T-cell (primary cell): ENCODE results near the gene TMC7. TPM values are rescaled to one million over a fixed set of nuclear protein-coding genes. Genes with fewer than 3 reads are reported as not detected.
"Not testable (repeated sequence)": the region's sequence is repeated elsewhere in the genome, so short reads cannot be mapped to it uniquely, and the experiment has no call there.

ENCODE experiments used
- ATAC-seq, 4 experiments: fragments of 200-7000 bp in 3 of 4; fragments of 150-1000 bp in 1 of 4; cut with Tn5 transposase; replicated peaks in 1 of 4; 1 replicate in 3 of 4; 2 replicates in 1 of 4; pipeline ENCODE4 v1.10.0; 2021; ENCODE audit warnings: moderate library complexity in 3 of 4, mild to moderate bottlenecking in 2 of 4, moderate number of reproducible peaks in 1 of 4
- CTCF ChIA-PET, 2 donors: fragments of 300-600 bp; sonication (Branson Sonifier 250); formaldehyde crosslinking; loops; one replicate each; lab custom pipeline; 2022; ENCODE audit warnings: antibody characterized with exemption in 2 of 2; lab: Charles Lee
- POLR2A ChIA-PET, 2 donors: fragments of 300-600 bp; sonication (Branson Sonifier 250); formaldehyde crosslinking; loops; one replicate each; lab custom pipeline; 2022; ENCODE audit warnings: antibody characterized with exemption in 2 of 2; lab: Charles Lee
- DNase-seq, 35 experiments: peaks; one replicate each; pipeline versions ENCODE4 v3.0.0 to v3.0.0-alpha.2; 2013 to 2023
- H3K27ac ChIP-seq: one replicate; pipeline ENCODE4 v1.5.1; 2013; ENCODE audit warnings: low read length
- H3K27me3 ChIP-seq, 2 experiments: replicated peaks in 1 of 2; 1 replicate in 1 of 2; 2 replicates in 1 of 2; pipeline versions ENCODE4 v1.6.1 to v1.7.0; 2013; ENCODE audit warnings: low read length in 1 of 2, mixed read lengths in 1 of 2; ENCODE audit not compliant: control insufficient read depth in 2 of 2, insufficient read depth in 2 of 2; ENCODE audit errors: extremely low read depth in 1 of 2
- H3K36me3 ChIP-seq, 2 donors: 1 replicate in 1 of 2; 2 replicates in 1 of 2; pipeline versions ENCODE4 v1.6.1 to v1.7.0; 2013; ENCODE audit warnings: low read length in 1 of 2; ENCODE audit not compliant: control insufficient read depth in 2 of 2, insufficient read depth in 1 of 2; ENCODE audit errors: extremely low read depth in 1 of 2
- H3K4me1 ChIP-seq, 2 experiments: 1 replicate in 1 of 2; 2 replicates in 1 of 2; pipeline versions ENCODE4 v1.6.1 to v1.7.0; 2013; ENCODE audit warnings: low read length in 2 of 2, mixed read lengths in 1 of 2; ENCODE audit not compliant: insufficient read depth in 2 of 2, control insufficient read depth in 1 of 2; ENCODE audit errors: extremely low read depth in 1 of 2
- H3K4me3 ChIP-seq, 2 donors: 1 replicate in 1 of 2; 2 replicates in 1 of 2; pipeline versions ENCODE4 v1.5.1 to v1.7.0; 2013; ENCODE audit warnings: mild to moderate bottlenecking in 2 of 2, low read length in 1 of 2, moderate library complexity in 1 of 2; ENCODE audit not compliant: control insufficient read depth in 1 of 2; ENCODE audit errors: extremely low read depth in 1 of 2
- H3K9me3 ChIP-seq: 2 replicates; pipeline ENCODE4 v1.7.0; 2013
- H3K27ac Mint-ChIP-seq, 2 donors: one replicate each; pipeline ENCODE4 v1.8.0; 2020 to 2021; ENCODE audit warnings: mild to moderate bottlenecking in 2 of 2, mixed read lengths in 2 of 2
- H3K27me3 Mint-ChIP-seq, 2 donors: one replicate each; pipeline ENCODE4 v1.8.0; 2021 to 2022; ENCODE audit warnings: mixed read lengths in 2 of 2
- H3K36me3 Mint-ChIP-seq: one replicate; pipeline ENCODE4 v1.8.0; 2021; ENCODE audit warnings: mixed read lengths
- H3K4me1 Mint-ChIP-seq, 3 donors: one replicate each; pipeline ENCODE4 v1.8.0; 2020 to 2022; ENCODE audit warnings: mixed read lengths in 3 of 3, mild to moderate bottlenecking in 1 of 3
- H3K4me3 Mint-ChIP-seq, 3 donors: one replicate each; pipeline ENCODE4 v1.8.0; 2020 to 2022; ENCODE audit warnings: mild to moderate bottlenecking in 3 of 3, mixed read lengths in 3 of 3, moderate library complexity in 3 of 3
- H3K9me3 Mint-ChIP-seq, 3 donors: one replicate each; pipeline ENCODE4 v1.8.0; 2020 to 2022; ENCODE audit warnings: mixed read lengths in 3 of 3
- WGBS: methylation state at CpG from one replicate; pipeline ENCODE4 v1.1.5; 2013; ENCODE audit warnings: missing lambda C conversion rate; ENCODE audit not compliant: insufficient coverage; 5-methylcytosine and 5-hydroxymethylcytosine counted together
- total RNA-seq, 35 experiments: library from RNA in 6 of 35; stranded (reverse) in 6 of 35; fragments of 120-200 nt in 1 of 35; gene quantifications; one replicate each; pipeline versions ENCODE4 v1.2.1 to v1.2.4 and lab custom pipeline; 2013 to 2026

TMC7 gene
- total RNA-seq, 5 donors from 2014 or later (not counting 1 experiment from before 2014, with no cell fraction given) = 0.13 TPM; not detected in 4

DNA sequence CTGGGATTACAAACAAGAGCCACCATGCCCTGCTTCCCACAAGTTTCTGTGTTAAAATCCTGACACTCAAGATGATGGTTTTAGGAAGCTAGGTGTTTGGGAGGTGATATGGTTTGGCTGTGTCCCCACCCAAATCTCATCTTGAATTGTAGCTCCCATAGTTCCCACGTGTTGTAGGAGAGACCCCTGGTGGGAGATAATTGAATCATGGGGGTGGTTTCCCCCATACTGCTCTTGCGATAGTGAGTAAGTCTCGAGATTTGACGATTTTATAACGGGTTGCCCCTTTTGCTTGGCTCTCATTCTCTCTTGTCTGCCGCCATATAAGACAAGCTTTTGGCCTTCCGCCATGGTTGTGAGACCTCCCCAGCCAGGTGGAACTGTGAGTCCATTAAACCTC, 40.3 kb upstream of the TMC7 start:
- no peak overlapping the region for H3K4me3 ChIP-seq
- Mint-ChIP-seq H3K4me3 (no peak overlapping the region), H3K4me1 (peaks cover 10 to 11% (median 10%) of the 10 kb centered on the region in 3 donors), H3K36me3 (no peaks in the 10 kb centered on the region), H3K9me3 (no peaks in the 10 kb centered on the region), H3K27me3 (no peaks in the 10 kb centered on the region), H3K27ac (no peak overlapping the region)
- H3K27ac ChIP-seq = no peak overlapping the region
- ChIA-PET CTCF (no interaction called here), POLR2A (no interaction called here)
- H3K4me1 ChIP-seq = peaks cover 0 to 12% of the 10 kb centered on the region in 2 experiments
- ATAC-seq (no peak), DNase-seq (no peak)
- H3K9me3 ChIP-seq = no peaks in the 10 kb centered on the region
- H3K36me3 ChIP-seq = no peaks in the 10 kb centered on the region
- WGBS = 100% methylated on average over 2 of the region's 7 CpGs
- peaks cover 0 to 4% of the 10 kb centered on the region in 2 experiments for H3K27me3 ChIP-seq

- Mint-ChIP-seq H3K4me1 (peaks cover 10 to 11% (median 10%) of the 10 kb centered on the region in 3 donors), H3K4me3 (peak overlapping the region in 2 of 3 donors; percentile 34 to 67), H3K9me3 (no peaks in the 10 kb centered on the region), H3K27ac (no peak overlapping the region), H3K36me3 (no peaks in the 10 kb centered on the region), H3K27me3 (no peaks in the 10 kb centered on the region)
- 92% methylated on average over 3 of the region's 7 CpGs for WGBS
- no peak for DNase-seq
- H3K36me3 ChIP-seq = no peaks in the 10 kb centered on the region
- H3K27ac ChIP-seq = no peak overlapping the region
- ChIA-PET POLR2A (no interaction called here), CTCF (interaction anchor here (0.6 to 1.2 kb wide), 2 partner anchors 142 to 1691 kb away, joined by 8 to 9 read pairs; no protein-coding TSS in a partner anchor)
- peaks cover 0 to 4% of the 10 kb centered on the region in 2 experiments for H3K27me3 ChIP-seq
- peaks cover 0 to 13% of the 10 kb centered on the region in 2 experiments for H3K4me1 ChIP-seq
- no peak for ATAC-seq
- no peak overlapping the region for H3K4me3 ChIP-seq
- no peaks in the 10 kb centered on the region for H3K9me3 ChIP-seq
Observed at GRCh38 chr16:18945233-18945632, 38.5 kb upstream of the TMC7 start.

GRCh38 chr16:18948372-18949020, 35.2 kb upstream of the TMC7 start:
- Mint-ChIP-seq H3K36me3 (no peaks in the 10 kb centered on the region), H3K4me1 (peaks cover 16 to 17% (median 16%) of the 10 kb centered on the region in 3 donors), H3K27ac (no peak overlapping the region), H3K9me3 (no peaks in the 10 kb centered on the region), H3K27me3 (no peaks in the 10 kb centered on the region), H3K4me3 (no peak overlapping the region)
- ATAC-seq = no peak
- ChIA-PET POLR2A (interaction anchor here in 1 of 2 donors (0.6 kb wide), 1 partner anchor 11 kb away, joined by 5 read pairs; no protein-coding TSS in a partner anchor), CTCF (no interaction called here)
- peaks cover 0 to 22% of the 10 kb centered on the region in 2 experiments for H3K4me1 ChIP-seq
- no peaks in the 10 kb centered on the region for H3K27me3 ChIP-seq
- WGBS = 100% methylated on average over 2 of the region's 9 CpGs
- H3K4me3 ChIP-seq = no peak overlapping the region
- no peaks in the 10 kb centered on the region for H3K9me3 ChIP-seq
- no peak for DNase-seq
- no peak overlapping the region for H3K27ac ChIP-seq
- no peaks in the 10 kb centered on the region for H3K36me3 ChIP-seq

DNA sequence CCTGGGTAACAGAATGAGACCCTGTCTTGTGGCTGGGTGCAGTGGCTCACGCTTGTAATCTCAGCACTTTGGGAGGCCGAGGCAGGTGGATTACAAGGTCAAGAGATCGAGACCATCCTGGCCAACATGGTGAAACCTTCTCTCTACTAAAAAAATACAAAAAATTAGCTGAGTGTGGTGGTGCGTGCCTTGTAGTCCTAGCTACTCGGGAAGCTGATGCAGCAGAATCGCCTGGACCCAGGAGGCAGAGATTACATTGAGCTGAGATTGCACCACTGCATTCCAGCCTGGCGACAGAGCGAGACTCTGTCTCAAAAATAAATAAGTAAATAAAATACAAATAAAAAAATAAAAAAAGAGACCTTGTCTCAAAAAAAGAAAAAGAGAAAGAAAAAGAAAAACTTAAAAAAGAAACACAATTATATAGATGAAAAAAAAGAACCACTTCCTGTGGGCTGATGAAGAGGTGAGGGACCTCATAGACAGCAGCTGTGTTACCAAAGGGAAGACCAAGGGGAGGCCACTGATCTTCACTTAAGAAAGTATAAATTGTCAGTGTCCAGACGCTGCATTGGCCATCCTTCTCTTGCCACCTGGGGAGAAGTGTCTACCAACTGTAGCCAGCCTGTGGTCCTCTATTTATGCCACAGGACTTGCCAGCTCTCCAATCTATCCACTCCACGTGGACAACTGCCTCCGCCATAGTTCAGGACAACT, 33.1 kb upstream of the TMC7 start:
- CTCF ChIA-PET = no interaction called here
- no peak overlapping the region for H3K4me3 Mint-ChIP-seq
- H3K27ac Mint-ChIP-seq = peak overlapping the region in 1 of 2 donors; percentile 28
- H3K27me3 ChIP-seq = no peaks in the 10 kb centered on the region
- peaks cover 16 to 17% (median 16%) of the 10 kb centered on the region in 3 donors for H3K4me1 Mint-ChIP-seq
- no peaks in the 10 kb centered on the region for H3K36me3 Mint-ChIP-seq
- H3K4me1 ChIP-seq = peaks cover 0 to 20% of the 10 kb centered on the region in 2 experiments
- peak in 1 of 4 experiments; percentile 39 for ATAC-seq
- H3K9me3 ChIP-seq = no peaks in the 10 kb centered on the region
- no peak overlapping the region for H3K4me3 ChIP-seq
- no peaks in the 10 kb centered on the region for H3K36me3 ChIP-seq
- DNase-seq = no peak
- WGBS = 11% methylated on average over 1 of the region's 11 CpGs
- no peak overlapping the region for H3K27ac ChIP-seq
- POLR2A ChIA-PET = no interaction called here
- no peaks in the 10 kb centered on the region for H3K9me3 Mint-ChIP-seq
- no peaks in the 10 kb centered on the region for H3K27me3 Mint-ChIP-seq

GRCh38 chr16:18953547-18953946, 30.2 kb upstream of the TMC7 start:
- Histone ChIP-seq H3K36me3 (no peaks in the 10 kb centered on the region), H3K4me1 (peaks cover 0 to 10% of the 10 kb centered on the region in 2 experiments)
- no peaks in the 10 kb centered on the region for H3K36me3 Mint-ChIP-seq

DNA sequence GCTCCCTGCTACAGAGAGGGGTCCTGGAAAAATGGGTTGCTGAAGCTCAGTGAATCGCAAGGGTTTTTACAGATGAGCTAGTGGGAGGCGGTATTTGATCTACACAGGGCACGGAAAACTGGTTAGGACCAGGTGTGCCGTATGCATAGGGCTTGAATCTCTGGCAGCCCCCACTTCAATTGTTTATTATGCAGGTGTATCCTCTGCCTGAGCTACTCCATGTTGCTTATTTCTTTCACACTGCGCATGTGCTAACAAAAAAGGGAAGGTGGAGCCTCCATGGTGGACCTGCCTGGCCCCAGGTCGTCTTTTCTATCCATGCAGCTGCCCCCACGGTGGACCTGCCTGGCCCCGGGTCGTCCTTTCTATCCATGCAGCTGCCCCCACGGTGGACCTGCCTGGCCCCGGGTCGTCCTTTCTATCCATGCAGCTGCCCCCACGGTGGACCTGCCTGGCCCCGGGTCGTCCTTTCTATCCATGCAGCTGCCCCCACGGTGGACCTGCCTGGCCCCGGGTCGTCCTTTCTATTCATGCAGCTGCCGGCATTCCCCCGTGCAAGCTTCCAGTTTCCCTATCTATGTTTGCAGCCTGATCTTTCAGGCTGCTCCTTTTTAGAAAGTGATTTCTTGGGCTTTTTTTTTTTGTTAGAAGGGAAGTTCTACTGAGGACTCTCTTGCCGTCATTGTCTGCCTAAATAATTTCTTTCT, 27.7 kb upstream of the TMC7 start:
- peak; percentile 80 to 97 (median 87) for ATAC-seq
- ChIA-PET POLR2A (interaction anchor here in 1 of 2 donors (0.6 to 0.8 kb wide), 2 partner anchors 113 to 155 kb away, joined by 3 to 15 read pairs; partner anchors contain the start of gene ARL6IP1), CTCF (interaction anchor here (0.6 kb wide), 2 partner anchors 12 to 15 kb away, joined by 3 to 5 read pairs; no protein-coding TSS in a partner anchor)
- peak overlapping the region in 1 of 2 donors; percentile 25 for H3K4me3 ChIP-seq
- 26% methylated on average over 5 of the region's 21 CpGs for WGBS
- Mint-ChIP-seq H3K27ac (peak overlapping the region; percentile 79 to 89), H3K4me3 (peak overlapping the region; percentile 75 to 81 (median 76)), H3K4me1 (peaks cover 3 to 13% (median 9%) of the 10 kb centered on the region in 3 donors)
- not testable (repeated sequence) for H3K27ac ChIP-seq, H3K9me3 ChIP-seq, H3K4me1 ChIP-seq, H3K36me3 Mint-ChIP-seq, H3K9me3 Mint-ChIP-seq, H3K27me3 Mint-ChIP-seq, H3K27me3 ChIP-seq, H3K36me3 ChIP-seq
- peak in 27 of 35 experiments; percentile 0 to 44 (median 16) for DNase-seq

More at GRCh38 chr16:18953547-18953946, 30.2 kb upstream of the TMC7 start:
- Histone ChIP-seq H3K9me3 (no peaks in the 10 kb centered on the region), H3K27me3 (no peaks in the 10 kb centered on the region), H3K27ac (no peak overlapping the region), H3K4me3 (no peak overlapping the region)
- ChIA-PET CTCF (interaction anchor here in 1 of 2 donors (0.5 kb wide), 1 partner anchor 138 kb away, joined by 5 read pairs; no protein-coding TSS in a partner anchor), POLR2A (no interaction called here)
- Mint-ChIP-seq H3K27me3 (no peaks in the 10 kb centered on the region), H3K4me3 (no peak overlapping the region), H3K4me1 (peaks cover 7 to 16% (median 12%) of the 10 kb centered on the region in 3 donors), H3K27ac (no peak overlapping the region), H3K9me3 (no peaks in the 10 kb centered on the region)
- ATAC-seq (no peak), DNase-seq (no peak)
